Ramos (cell line): ENCODE measurements around the gene ABCG1.

ENCODE experiments used
- in situ Hi-C: fragments of 300-500 bp; cut with MboI; formaldehyde crosslinking; loops from one replicate; pipeline ENCODE4 v1.14.3; 2022; ENCODE audit warnings: low sequenced_read_pairs; ENCODE audit not compliant: unreplicated experiment

Gene ABCG1

GRCh38 chr21:42285569-42286245 lies 66.8 kb downstream of the ABCG1 start:
- in situ Hi-C loops: loop anchor here (25.0 kb wide), 1 partner anchor 673 kb away; no protein-coding TSS in a partner anchor

- in situ Hi-C loops: loop anchor here (25.0 kb wide), 1 partner anchor 674 kb away; no protein-coding TSS in a partner anchor
Observed at GRCh38 chr21:42286416-42286815, 67.5 kb downstream of the ABCG1 start.

- in situ Hi-C loops: loop anchor here (25.0 kb wide), 1 partner anchor 675 kb away; no protein-coding TSS in a partner anchor
Observed at GRCh38 chr21:42287193-42288083, 68.5 kb downstream of the ABCG1 start.

GRCh38 chr21:42288962-42289361 lies 70.0 kb downstream of the ABCG1 start:
- in situ Hi-C loops: loop anchor here (25.0 kb wide), 1 partner anchor 677 kb away; no protein-coding TSS in a partner anchor

- in situ Hi-C loops: loop anchor here (25.0 kb wide), 1 partner anchor 678 kb away; no protein-coding TSS in a partner anchor
Observed at GRCh38 chr21:42289926-42290325, 71.0 kb downstream of the ABCG1 start.

- in situ Hi-C loops: loop anchor here (25.0 kb wide), 1 partner anchor 678 kb away; no protein-coding TSS in a partner anchor
Observed at GRCh38 chr21:42290505-42290904, 71.6 kb downstream of the ABCG1 start.

- in situ Hi-C loops: loop anchor here (25.0 kb wide), 1 partner anchor 679 kb away; no protein-coding TSS in a partner anchor
Observed at GRCh38 chr21:42291003-42291750, 72.2 kb downstream of the ABCG1 start.

GRCh38 chr21:42291751-42292562 lies 73.0 kb downstream of the ABCG1 start:
- in situ Hi-C loops: loop anchor here (25.0 kb wide), 1 partner anchor 680 kb away; no protein-coding TSS in a partner anchor

- in situ Hi-C loops: loop anchor here (25.0 kb wide), 1 partner anchor 680 kb away; no protein-coding TSS in a partner anchor
Observed at GRCh38 chr21:42292563-42293142, 73.7 kb downstream of the ABCG1 start.

GRCh38 chr21:42293649-42294272 lies 74.8 kb downstream of the ABCG1 start:
- in situ Hi-C loops: loop anchor here (25.0 kb wide), 1 partner anchor 681 kb away; no protein-coding TSS in a partner anchor

- in situ Hi-C loops: loop anchor here (25.0 kb wide), 1 partner anchor 682 kb away; no protein-coding TSS in a partner anchor
Observed at GRCh38 chr21:42294273-42294880, 75.4 kb downstream of the ABCG1 start.

- in situ Hi-C loops: loop anchor here (25.0 kb wide), 1 partner anchor 684 kb away; no protein-coding TSS in a partner anchor
Observed at GRCh38 chr21:42295845-42296244, 76.9 kb downstream of the ABCG1 start.

- in situ Hi-C loops: loop anchor here (25.0 kb wide), 1 partner anchor 684 kb away; no protein-coding TSS in a partner anchor
Observed at GRCh38 chr21:42296501-42296900, 77.6 kb downstream of the ABCG1 start.

GRCh38 chr21:42297377-42297776 lies 78.4 kb downstream of the ABCG1 start:
- in situ Hi-C loops: loop anchor here (25.0 kb wide), 1 partner anchor 685 kb away; no protein-coding TSS in a partner anchor

GRCh38 chr21:42298237-42298636 lies 79.3 kb downstream of the ABCG1 start:
- in situ Hi-C loops: loop anchor here (25.0 kb wide), 1 partner anchor 686 kb away; no protein-coding TSS in a partner anchor

GRCh38 chr21:42298657-42299056 lies 79.7 kb downstream of the ABCG1 start:
- in situ Hi-C loops: loop anchor here (25.0 kb wide), 1 partner anchor 686 kb away; no protein-coding TSS in a partner anchor

GRCh38 chr21:42299324-42300044 lies 80.5 kb downstream of the ABCG1 start:
- in situ Hi-C loops: loop anchor here (25.0 kb wide), 2 partner anchors 538 to 687 kb away; no protein-coding TSS in a partner anchor
